SK-N-SH treated with all-trans-retinoic acid at 6 μM for 48 hours (cell line): ENCODE results near the gene TTC28.

Experiments used
- CREB5 ChIP-seq: fragments of 250-450 bp; sonication (Bioruptor Pico); IDR thresholded peaks from 2 replicates; pipeline ENCODE4 v1.5.1; 2020; ENCODE audit warnings: low read depth, mild to moderate bottlenecking, moderate library complexity
- RARB ChIP-seq: fragments of 250-450 bp; sonication (Bioruptor Pico); IDR thresholded peaks from 2 replicates; pipeline ENCODE4 v1.8.0; 2021; ENCODE audit warnings: mild to moderate bottlenecking, moderate library complexity
- SNAI2 ChIP-seq: fragments of 250-450 bp; sonication (Bioruptor Pico); IDR thresholded peaks from 2 replicates; pipeline ENCODE4 v1.5.0; 2020; ENCODE audit warnings: mild to moderate bottlenecking, moderate library complexity

- TF ChIP-seq SNAI2 (CRISPR knock-in tag): no peak
- TF ChIP-seq RARB (CRISPR knock-in tag): no peak
- TF ChIP-seq CREB5 (CRISPR knock-in tag): no peak
These were observed 742.2 kb downstream of the TTC28 start for GRCh38 chr22:27937453-27937852.
